HepG2 (cell line): ENCODE results near the gene MTFP1. TPM values are rescaled to one million over a fixed set of nuclear protein-coding genes. Genes with fewer than 3 reads are reported as not detected.

Source experiments
- ATAC-seq: fragments of 200-7000 bp; cut with Tn5 transposase; 3 replicates; pipeline ENCODE4 v1.9.1; 2020; ENCODE audit warnings: mild to moderate bottlenecking, moderate library complexity
- BruUV-seq: library from RNA; stranded (reverse); fragments of 400-500 nt; replicated peaks from 2 replicates; lab custom pipeline; 2021; lab: Mats Ljungman, UMichigan
- CTCF ChIA-PET: fragments of 300-600 bp; formaldehyde crosslinking; extraction: SDS; loops from one replicate; lab custom pipeline; 2021; ENCODE audit warnings: low total read pairs, inconsistent platforms, low intra/inter-chr PET ratio; lab: Yijun Ruan, JAX
- POLR2A ChIA-PET: fragments of 350-600 bp; sonication (Branson Sonifier 250); formaldehyde crosslinking; loops from one replicate; lab custom pipeline; 2020; ENCODE audit warnings: antibody characterized with exemption, inconsistent platforms; lab: Yijun Ruan, JAX
- DNase-seq: peaks from one replicate; pipeline ENCODE4 v3.0.0-alpha.2; 2015; ENCODE audit warnings: low spot score
- FAIRE-seq: peaks from 3 replicates; lab custom pipeline; 2011; peaks lifted over from hg19 to GRCh38; lab: Jason Lieb, UNC
- H2AFZ ChIP-seq: one replicate; pipeline ENCODE4 v1.6.1; 2011; ENCODE audit warnings: low read length, inconsistent platforms
- H3K27ac ChIP-seq: fragments of 300-600 bp; 3 replicates; pipeline ENCODE4 v1.8.0; 2011; ENCODE audit warnings: mixed run types, mild to moderate bottlenecking, mixed read lengths, low read length, inconsistent platforms; ENCODE audit not compliant: insufficient read depth; ENCODE audit errors: extremely low read length
- H3K27me3 ChIP-seq, 2 experiments: fragments of 200-600 bp in 1 of 2; 2 replicates in 1 of 2; 3 replicates in 1 of 2; pipeline versions ENCODE4 v1.6.0 to v1.8.0; 2011; ENCODE audit warnings: low read length in 2 of 2, mild to moderate bottlenecking in 2 of 2, moderate library complexity in 2 of 2, inconsistent platforms in 1 of 2; ENCODE audit not compliant: insufficient read depth in 2 of 2, control insufficient read depth in 1 of 2
- H3K36me3 ChIP-seq, 2 experiments: fragments of 200-600 bp in 1 of 2; replicated peaks in 1 of 2; 2 replicates in 1 of 2; 3 replicates in 1 of 2; pipeline versions ENCODE4 v1.5.1 to v1.8.0; 2011; ENCODE audit warnings: low read length in 2 of 2, inconsistent platforms in 1 of 2; ENCODE audit not compliant: insufficient read depth in 2 of 2, control insufficient read depth in 1 of 2
- H3K4me1 ChIP-seq: 2 replicates; pipeline ENCODE4 v1.5.1; 2012; ENCODE audit warnings: low read length, inconsistent platforms; ENCODE audit not compliant: insufficient read depth
- H3K4me2 ChIP-seq: 2 replicates; pipeline ENCODE4 v1.6.0; 2011; ENCODE audit warnings: low read depth, low read length, inconsistent platforms
- H3K4me3 ChIP-seq, 3 experiments: fragments of 200-600 bp in 1 of 3; sonication (generic), shearing (Covaris generic) in 1 of 3; replicated peaks in 1 of 3; 2 replicates each; pipeline ENCODE4 v1.5.1; 2011 to 2016; ENCODE audit warnings: low read length in 3 of 3, inconsistent platforms in 2 of 3, low read depth in 2 of 3, mild to moderate bottlenecking in 2 of 3, control low read depth in 1 of 3, mixed read lengths in 1 of 3; ENCODE audit not compliant: insufficient read depth in 1 of 3
- H3K79me2 ChIP-seq: one replicate; pipeline ENCODE4 v1.6.1; 2011; ENCODE audit warnings: low read length, inconsistent platforms; ENCODE audit not compliant: insufficient read depth
- H3K9ac ChIP-seq: 2 replicates; pipeline ENCODE4 v1.6.0; 2011; ENCODE audit warnings: mild to moderate bottlenecking, low read depth, low read length, inconsistent platforms; ENCODE audit not compliant: insufficient read depth
- H3K9me3 ChIP-seq: 2 replicates; pipeline ENCODE4 v1.5.1; 2012; ENCODE audit warnings: mild to moderate bottlenecking, low read length
- H4K20me1 ChIP-seq: 2 replicates; pipeline ENCODE4 v1.6.0; 2011; ENCODE audit warnings: inconsistent platforms, mild to moderate bottlenecking, low read length, moderate library complexity; ENCODE audit not compliant: insufficient read depth
- CHD4 ChIP-seq: fragments of 200-600 bp; sonication (generic); IDR thresholded peaks from 2 replicates; pipeline ENCODE4 v1.7.0; 2017; ENCODE audit warnings: mild to moderate bottlenecking, low read length, borderline replicate concordance
- DRAP1 ChIP-seq: IDR thresholded peaks from 2 replicates; pipeline ENCODE4 v1.6.1; 2016; ENCODE audit warnings: missing genetic modification reagents, missing compliant biosample characterization
- HNRNPH1 ChIP-seq: fragments of 200-400 bp; formaldehyde crosslinking; optimal IDR thresholded peaks from 2 replicates; pipeline ENCODE3; 2017; ENCODE audit warnings: mild to moderate bottlenecking, low read depth, low read length
- MAX ChIP-seq: IDR thresholded peaks from 2 replicates; pipeline ENCODE4 v1.6.1; 2012; ENCODE audit warnings: inconsistent platforms
- PATZ1 ChIP-seq: sonication (generic); formaldehyde crosslinking; IDR thresholded peaks from 2 replicates; pipeline ENCODE4 v1.4.0; 2020; ENCODE audit warnings: missing genetic modification reagents
- PRDM4 ChIP-seq: sonication (generic); formaldehyde crosslinking; IDR thresholded peaks from 2 replicates; pipeline ENCODE4 v1.9.0; 2021; ENCODE audit warnings: missing genetic modification reagents, borderline replicate concordance
- PTBP1 ChIP-seq: fragments of 200-400 bp; formaldehyde crosslinking; IDR thresholded peaks from 2 replicates; pipeline ENCODE4 v1.6.1; 2018; ENCODE audit warnings: low read length, low read depth; ENCODE audit not compliant: poor library complexity, severe bottlenecking
- RARG ChIP-seq: sonication (generic); formaldehyde crosslinking; IDR thresholded peaks from 2 replicates; pipeline ENCODE4 v1.4.0; 2020; ENCODE audit warnings: low read depth, mild to moderate bottlenecking, missing genetic modification reagents
- SNAI1 ChIP-seq: sonication (generic); formaldehyde crosslinking; IDR thresholded peaks from 2 replicates; pipeline ENCODE4 v1.5.0; 2020; ENCODE audit warnings: mild to moderate bottlenecking, missing genetic modification reagents, borderline replicate concordance
- USF2 ChIP-seq, 2 experiments: sonication (generic) in 1 of 2; formaldehyde crosslinking in 1 of 2; IDR thresholded peaks; 2 replicates each; pipeline versions ENCODE4 v1.5.1 to v1.6.1; 2011 to 2020; ENCODE audit warnings: borderline replicate concordance in 1 of 2, low read depth in 1 of 2, low read length in 1 of 2, mild to moderate bottlenecking in 1 of 2, missing genetic modification reagents in 1 of 2, moderate library complexity in 1 of 2
- YY1 ChIP-seq: IDR thresholded peaks from 2 replicates; pipeline ENCODE4 v1.6.1; 2011; ENCODE audit warnings: low read length, low read depth, moderate library complexity, mild to moderate bottlenecking; ENCODE audit not compliant: insufficient read depth, insufficient replicate concordance
- ZNF607 ChIP-seq: sonication (generic); formaldehyde crosslinking; IDR thresholded peaks from 2 replicates; pipeline ENCODE4 v1.5.1; 2020; ENCODE audit warnings: missing genetic modification reagents, mild to moderate bottlenecking, borderline replicate concordance
- ZNF616 ChIP-seq: sonication (generic); formaldehyde crosslinking; IDR thresholded peaks from 2 replicates; pipeline ENCODE4 v1.5.0; 2020; ENCODE audit warnings: low read depth, mild to moderate bottlenecking, missing genetic modification reagents
- ZSCAN21 ChIP-seq: sonication (generic); formaldehyde crosslinking; IDR thresholded peaks from 2 replicates; pipeline ENCODE4 v1.8.0; 2022; ENCODE audit warnings: mild to moderate bottlenecking, missing genetic modification reagents, moderate library complexity, borderline replicate concordance
- WGBS: methylation state at CpG from one replicate; pipeline ENCODE4 v1.1.6; 2017; ENCODE audit warnings: low lambda C conversion rate; 5-methylcytosine and 5-hydroxymethylcytosine counted together
- in situ Hi-C: cut with HindIII; loops from 2 replicates; pipeline ENCODE4 v1.10.0; 2017; ENCODE audit warnings: low pct_unique_long_range_greater_than_20kb; ENCODE audit not compliant: extremely low pct_ligation_motif_present
- intact Hi-C: fragments of 100-400 bp; cut with micrococcal nuclease; formaldehyde crosslinking; loops from one replicate; pipeline ENCODE4 v1.10.0; 2022; ENCODE audit not compliant: unreplicated experiment
- polyA plus RNA-seq, 8 experiments: library from polyadenylated mRNA; depleted of rRNA in 3 of 8; stranded (reverse) in 7 of 8; unstranded in 1 of 8; fragments of >200 nt; fragmentation: Illumina TruSeq in 4 of 8; extraction: Trizol in 4 of 8; gene quantifications; 2 replicates each; pipeline versions ENCODE4 v1.2.1 to v1.2.3, GENCODE V29; 2011 to 2016; ENCODE audit warnings: low read depth in 4 of 8, missing spikeins in 1 of 8, mixed read lengths in 1 of 8; ENCODE audit not compliant: insufficient read depth in 1 of 8
- total RNA-seq, 5 experiments: library from RNA; depleted of rRNA; stranded (reverse); fragments of >200 nt; fragmentation: Illumina TruSeq; extraction: Trizol; gene quantifications; 2 replicates each; pipeline ENCODE4 v1.2.3, GENCODE V29; 2016; ENCODE audit warnings: low read depth in 1 of 5

MTFP1 gene
- total and polyA plus RNA-seq, 2 of the 13 experiments (the other 11 are each of a cell fraction or from before 2014, with no cell fraction given): 29.5 to 45.6 TPM

- FAIRE-seq (no peak), DNase-seq (no peak), ATAC-seq (no peak)
- peaks cover 16% of the 10 kb centered on the region for H3K79me2 ChIP-seq
- H3K27ac ChIP-seq: peak overlapping the region; percentile 70
- peak overlapping the region; percentile 68 to 89 (median 68) for H3K4me3 ChIP-seq
- H3K9me3 ChIP-seq: no peaks in the 10 kb centered on the region
- intact Hi-C loops (no loop called here), in situ Hi-C loops (loop anchor here (5.0 kb wide), 1 partner anchor 32 kb away; no protein-coding TSS in a partner anchor)
- peak overlapping the region; percentile 99 for H3K4me2 ChIP-seq
- peak overlapping the region; percentile 63 for H2AFZ ChIP-seq
- POLR2A ChIA-PET: interaction anchor here (1.0 to 7.2 kb wide), 12 partner anchors 8 to 137 kb away, joined by 4 to 164 read pairs (median 10); partner anchors contain the start of genes CCDC157, RNF215, SEC14L2 and SF3A1
- BruUV-seq: no TSS peak
- 50% methylated on average over 20 of the region's 20 CpGs for WGBS
- H3K9ac ChIP-seq: peak overlapping the region; percentile 68
- H4K20me1 ChIP-seq: no peaks in the 10 kb centered on the region
- H3K36me3 ChIP-seq: peaks cover 0 to 5% of the 10 kb centered on the region in 2 experiments; a peak in 2 of 5 replicates
- H3K4me1 ChIP-seq: peaks cover 50% of the 10 kb centered on the region
- CTCF ChIA-PET: interaction anchor here (0.8 to 2.5 kb wide), 2 partner anchors 33 to 97 kb away, joined by 3 to 43 read pairs; no protein-coding TSS in a partner anchor
- H3K27me3 ChIP-seq: no peaks in the 10 kb centered on the region
- TF ChIP-seq PTBP1 (no peak), ZNF616 (no peak), PRDM4 (CRISPR knock-in tag) (no peak), DRAP1 (CRISPR knock-in tag) (no peak), MAX (no peak), YY1 (no peak), HNRNPH1 (no peak), PATZ1 (CRISPR knock-in tag) (no peak), ZSCAN21 (CRISPR knock-in tag) (no peak), RARG (CRISPR knock-in tag) (no peak), SNAI1 (CRISPR knock-in tag) (0 out of 2 replicates have a peak, but pooled peaks have one; percentile 23), ZNF607 (CRISPR knock-in tag) (no peak), CHD4 (peak; percentile 57; the same call in 1 of the 2 replicates), USF2 (IDR thresholded peaks at IDR 0.05; ENCODE audit: low read depth, low read length) (no peak), USF2 (CRISPR knock-in tag; IDR thresholded peaks at IDR 0.05; ENCODE audit: borderline replicate concordance) (no peak)
Measured at GRCh38 chr22:30424534-30425326, 838 bp upstream of the MTFP1 start.
